ENCODE results near the gene ZNF28. TPM values are rescaled to one million over a fixed set of nuclear protein-coding genes. Genes with fewer than 3 reads are reported as not detected.
"Not testable (repeated sequence)": the region's sequence is repeated elsewhere in the genome, so short reads cannot be mapped to it uniquely, and the experiment has no call there.

The ZNF28 gene
- polyA plus RNA-seq, 4 donors = 18.6 to 26.6 (median 20.6) TPM

- no peak for DNase-seq (ENCODE audit: low read depth in 4 of 4, low spot score in 2 of 4)
Observed at GRCh38 chr19:52785506-52785905, 35.9 kb downstream of the ZNF28 start.

GRCh38 chr19:52782864-52783263 lies 38.6 kb downstream of the ZNF28 start:
- DNase-seq (ENCODE audit: low read depth in 4 of 4, low spot score in 2 of 4) = not testable (repeated sequence)

- no peak for DNase-seq (ENCODE audit: low read depth in 4 of 4, low spot score in 2 of 4)
Observed at GRCh38 chr19:52778811-52779210, 42.6 kb downstream of the ZNF28 start.

GRCh38 chr19:52756447-52756846 lies 65.0 kb downstream of the ZNF28 start:
- not testable (repeated sequence) for DNase-seq (ENCODE audit: low read depth in 4 of 4, low spot score in 2 of 4)

- DNase-seq (ENCODE audit: low read depth in 4 of 4, low spot score in 2 of 4) = no peak
Observed at GRCh38 chr19:52749780-52750179, 71.7 kb downstream of the ZNF28 start.

GRCh38 chr19:52748336-52748950 lies 73.0 kb downstream of the ZNF28 start:
- peak in 1 of 4 donors; percentile 50 for DNase-seq (ENCODE audit: low read depth in 4 of 4, low spot score in 2 of 4)

Other genes with a start within 250 kb of the ZNF28 start
- 100 to 1,000 TPM in 2 of 4 donors, 10 to 100 TPM in 2; 57.4 to 197 (median 100) TPM for gene ZNF83, start 183.3 kb downstream of the ZNF28 start, polyA plus RNA-seq (ENCODE audit: insufficient read length in 4 of 4)
- 10 to 100 TPM; 13.1 to 26.6 (median 18.3) TPM for gene ZNF611, start 86.6 kb downstream of the ZNF28 start, polyA plus RNA-seq (ENCODE audit: insufficient read length in 4 of 4)
- 10 to 100 TPM in 1 of 4 donors, 1 to 10 TPM in 3; 5.2 to 12.7 (median 8.3) TPM for gene ZNF600, start 34.8 kb downstream of the ZNF28 start, polyA plus RNA-seq (ENCODE audit: insufficient read length in 4 of 4)
- gene ZNF468, start 36.0 kb upstream of the ZNF28 start, polyA plus RNA-seq (ENCODE audit: insufficient read length in 4 of 4) = 10 to 100 TPM; 28.9 to 51.0 (median 37.3) TPM
- gene ZNF320, start 76.0 kb upstream of the ZNF28 start, polyA plus RNA-seq (ENCODE audit: insufficient read length in 4 of 4) = 10 to 100 TPM; 14.7 to 49.8 (median 32.0) TPM
- 10 to 100 TPM in 3 of 4 donors, 1 to 10 TPM in 1; 9.5 to 18.1 (median 12.9) TPM for gene ZNF888, start 101.8 kb upstream of the ZNF28 start, polyA plus RNA-seq (ENCODE audit: insufficient read length in 4 of 4)
- 10 to 100 TPM; 11.9 to 18.3 (median 15.7) TPM for gene ZNF816, start 141.2 kb upstream of the ZNF28 start, polyA plus RNA-seq (ENCODE audit: insufficient read length in 4 of 4)
- under 1 TPM; 0.08 to 0.21 (median 0.10) TPM for gene ERVV-1, start 192.3 kb upstream of the ZNF28 start, polyA plus RNA-seq (ENCODE audit: insufficient read length in 4 of 4)
- under 1 TPM in 1 of 4 donors, not detected in 3; 0.17 TPM for gene ERVV-2, start 223.1 kb upstream of the ZNF28 start, polyA plus RNA-seq (ENCODE audit: insufficient read length in 4 of 4)